Endothelial cell of umbilical vein (primary cell): Measurements from ENCODE around the gene MRGPRF. TPM values are rescaled to one million over a fixed set of nuclear protein-coding genes. Genes with fewer than 3 reads are reported as not detected.

Experiments used
- BruUV-seq: library from RNA; stranded (reverse); fragments of 400-500 nt; replicated peaks from 2 replicates; lab custom pipeline; 2021; lab: Mats Ljungman, UMichigan
- CTCF ChIA-PET: fragments of 300-600, 350-600 bp; sonication (Branson Sonifier 250); formaldehyde crosslinking; loops from one replicate; lab custom pipeline; 2021; ENCODE audit warnings: antibody characterized with exemption, inconsistent platforms; lab: Charles Lee
- POLR2A ChIA-PET: fragments of 300-600, 350-600 bp; sonication (Branson Sonifier 250); formaldehyde crosslinking; loops from one replicate; lab custom pipeline; 2021; ENCODE audit warnings: antibody characterized with exemption, inconsistent platforms; lab: Charles Lee
- DNase-seq: peaks from one replicate; pipeline ENCODE4 v3.0.0-alpha.2; 2011; ENCODE audit warnings: low read depth, low spot score
- FAIRE-seq: peaks from 2 replicates; lab custom pipeline; 2011; peaks lifted over from hg19 to GRCh38; lab: Jason Lieb, UNC
- H2AFZ ChIP-seq: 2 replicates; pipeline ENCODE4 v1.6.0; 2012; ENCODE audit warnings: low read depth, low read length, control low read depth, inconsistent platforms
- H3K27ac ChIP-seq: 2 replicates; pipeline ENCODE4 v1.5.1; 2011; ENCODE audit warnings: low read depth, mild to moderate bottlenecking, control low read depth, low read length, moderate library complexity; ENCODE audit not compliant: insufficient read depth
- H3K27me3 ChIP-seq, 2 experiments: 2 replicates each; pipeline versions ENCODE4 v1.6.0 to v1.6.1; 2011; ENCODE audit warnings: low read length in 2 of 2, mixed read lengths in 1 of 2; ENCODE audit not compliant: control insufficient read depth in 2 of 2, insufficient read depth in 2 of 2
- H3K36me3 ChIP-seq, 2 experiments: 2 replicates in 1 of 2; 3 replicates in 1 of 2; pipeline ENCODE4 v1.5.1; 2011; ENCODE audit warnings: low read length in 2 of 2, mild to moderate bottlenecking in 1 of 2, moderate library complexity in 1 of 2; ENCODE audit not compliant: control insufficient read depth in 2 of 2, insufficient read depth in 2 of 2; ENCODE audit errors: extremely low read depth in 1 of 2
- H3K4me1 ChIP-seq: 3 replicates; pipeline ENCODE4 v1.5.1; 2011; ENCODE audit warnings: mild to moderate bottlenecking, low read length; ENCODE audit not compliant: control insufficient read depth, insufficient read depth; ENCODE audit errors: extremely low read depth
- H3K4me2 ChIP-seq: 2 replicates; pipeline ENCODE4 v1.6.1; 2011; ENCODE audit warnings: low read length, control low read depth, mixed read lengths; ENCODE audit not compliant: insufficient read depth
- H3K4me3 ChIP-seq, 3 experiments: fragments of 200-600 bp in 1 of 3; sonication (generic), shearing (Covaris generic) in 1 of 3; replicated peaks in 1 of 3; 2 replicates each; pipeline ENCODE4 v1.5.1; 2011 to 2016; ENCODE audit warnings: control low read depth in 3 of 3, low read length in 3 of 3, mild to moderate bottlenecking in 2 of 3, inconsistent platforms in 1 of 3, low read depth in 1 of 3, moderate library complexity in 1 of 3; ENCODE audit not compliant: insufficient read depth in 1 of 3
- H3K79me2 ChIP-seq: 2 replicates; pipeline ENCODE4 v1.6.0; 2012; ENCODE audit warnings: low read length, inconsistent platforms; ENCODE audit not compliant: control insufficient read depth, insufficient read depth
- H3K9ac ChIP-seq: replicated peaks from 2 replicates; pipeline ENCODE3; 2011; ENCODE audit warnings: low read length, control low read depth; ENCODE audit not compliant: insufficient read depth; ENCODE audit errors: extremely low read depth
- H3K9me1 ChIP-seq: replicated peaks from 3 replicates; pipeline ENCODE4 v1.6.0; 2011; ENCODE audit warnings: mild to moderate bottlenecking, low read length; ENCODE audit not compliant: control insufficient read depth, insufficient read depth; ENCODE audit errors: extremely low read depth
- H3K9me3 ChIP-seq: replicated peaks from 2 replicates; pipeline ENCODE4 v1.5.1; 2012; ENCODE audit warnings: low read length, inconsistent platforms; ENCODE audit not compliant: control insufficient read depth, insufficient read depth
- H4K20me1 ChIP-seq: replicated peaks from 2 replicates; pipeline ENCODE3; 2011; ENCODE audit warnings: mild to moderate bottlenecking, low read length; ENCODE audit not compliant: control insufficient read depth, insufficient read depth; ENCODE audit errors: extremely low read depth
- CTCF ChIP-seq, 2 donors: IDR thresholded peaks; 1 replicate in 1 of 2; 2 replicates in 1 of 2; pipeline ENCODE4 v1.5.1; 2011; ENCODE audit warnings: low read length in 2 of 2, mild to moderate bottlenecking in 2 of 2, moderate library complexity in 2 of 2, control low read depth in 1 of 2, inconsistent platforms in 1 of 2, low read depth in 1 of 2; ENCODE audit not compliant: insufficient read depth in 1 of 2; ENCODE audit errors: extremely low read depth in 1 of 2
- EZH2 ChIP-seq: IDR thresholded peaks from 2 replicates; pipeline ENCODE4 v1.6.1; 2012; ENCODE audit warnings: borderline replicate concordance, low read depth, mild to moderate bottlenecking, moderate library complexity, low read length, inconsistent platforms; ENCODE audit not compliant: severe bottlenecking
- FOS ChIP-seq: IDR thresholded peaks from 2 replicates; pipeline ENCODE4 v1.6.1; 2011; ENCODE audit warnings: mild to moderate bottlenecking, low read length, moderate library complexity, borderline replicate concordance; ENCODE audit not compliant: insufficient read depth
- GATA2 ChIP-seq: IDR thresholded peaks from 2 replicates; pipeline ENCODE4 v1.7.0; 2011; ENCODE audit warnings: low read depth, mild to moderate bottlenecking, moderate library complexity, mixed read lengths, low read length; ENCODE audit not compliant: insufficient read length, insufficient read depth
- JUN ChIP-seq: IDR thresholded peaks from 2 replicates; pipeline ENCODE4 v1.6.1; 2011; ENCODE audit warnings: borderline replicate concordance, low read depth; ENCODE audit not compliant: insufficient read length, insufficient read depth
- MYC ChIP-seq: IDR thresholded peaks from one replicate; pipeline ENCODE4 v1.6.1; 2011; ENCODE audit warnings: mild to moderate bottlenecking, low read depth, low read length
- POLR2A ChIP-seq: IDR thresholded peaks from 2 replicates; pipeline ENCODE4 v1.6.1; 2012; ENCODE audit warnings: low read depth, mild to moderate bottlenecking, control low read depth, low read length
- POLR2AphosphoS5 ChIP-seq: IDR thresholded peaks from 2 replicates; pipeline ENCODE4 v1.6.1; 2012; ENCODE audit warnings: low read depth, mild to moderate bottlenecking, control low read depth, low read length, moderate library complexity; ENCODE audit not compliant: insufficient read depth
- dilution Hi-C: fragments of 300-500 bp; cut with MboI; formaldehyde crosslinking; loops from one replicate; pipeline ENCODE4 v1.15.0; 2019; ENCODE audit warnings: low sequenced_read_pairs; ENCODE audit not compliant: extremely low pct_ligation_motif_present
- intact Hi-C: fragments of 100-400 bp; cut with micrococcal nuclease; formaldehyde crosslinking; loops from one replicate; pipeline ENCODE4 v1.10.0; 2022
- polyA plus RNA-seq, 4 experiments: library from polyadenylated mRNA; depleted of rRNA in 3 of 4; stranded (reverse) in 3 of 4; unstranded in 1 of 4; fragments of >200 nt; gene quantifications; 2 replicates each; pipeline versions ENCODE4 v1.2.1 to v1.2.3, GENCODE V29; 2011 to 2012; ENCODE audit warnings: missing spikeins in 1 of 4
- total RNA-seq: library from RNA; stranded (reverse); gene quantifications from 2 replicates; pipeline ENCODE4 v1.2.3, GENCODE V29; 2021
- TF ChIP-seq, protein P1 (sequence below): IDR thresholded peaks from 2 replicates; pipeline ENCODE4 v1.6.1; 2011; ENCODE audit not compliant: insufficient read depth, insufficient read length

MRGPRF gene
- total and polyA plus RNA-seq, 2 donors (not counting 3 experiments of a cell fraction or from before 2014, with no cell fraction given): not detected

DNA sequence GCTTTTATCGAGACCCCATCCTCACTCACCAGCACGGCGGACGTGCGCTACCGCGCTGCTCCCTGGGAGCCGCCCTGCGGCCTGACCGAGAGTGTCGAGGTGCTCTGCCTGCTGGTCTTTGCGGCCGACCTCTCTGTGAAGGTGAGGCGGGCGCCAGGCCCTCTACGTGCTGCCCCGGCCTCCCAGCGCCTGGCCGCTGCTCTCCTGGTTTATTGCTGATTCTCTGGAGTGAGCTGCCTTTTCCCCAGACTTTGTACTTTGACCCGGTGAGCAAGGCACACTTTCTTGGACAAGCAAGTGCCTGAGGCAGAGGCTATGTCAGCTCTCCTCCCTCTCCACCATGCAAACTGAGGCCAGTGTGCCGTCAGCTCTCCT lies 42.2 kb upstream of the MRGPRF start:
- Histone ChIP-seq H3K79me2 (peaks cover 13% of the 10 kb centered on the region), H3K4me3 (no peak overlapping the region), H3K36me3 (peaks cover 0 to 11% of the 10 kb centered on the region in 2 experiments), H3K27ac (no peak overlapping the region), H3K27me3 (no peaks in the 10 kb centered on the region), H3K4me2 (no peak overlapping the region), H3K9me3 (no peaks in the 10 kb centered on the region), H3K4me1 (no peaks in the 10 kb centered on the region), H3K9me1 (no peaks in the 10 kb centered on the region), H4K20me1 (no peaks in the 10 kb centered on the region), H2AFZ (no peak overlapping the region), H3K9ac (no peak overlapping the region)
- BruUV-seq: no TSS peak
- intact Hi-C loops: no loop called here
- ChIA-PET POLR2A (no interaction called here), CTCF (no interaction called here)
- dilution Hi-C loops: no loop called here
- no peak for DNase-seq
- FAIRE-seq: no peak
- TF ChIP-seq EZH2 (no peak), JUN (no peak), CTCF (IDR thresholded peaks at IDR 0.05; ENCODE audit: extremely low read depth in 1 of 2, insufficient read depth in 1 of 2, low read depth in 1 of 2, low read length in 2 of 2) (no peak), MYC (no peak)

GRCh38 chr11:69054397-69055211 lies 41.6 kb upstream of the MRGPRF start:
- BruUV-seq: no TSS peak
- Histone ChIP-seq H3K9me3 (no peaks in the 10 kb centered on the region), H3K4me1 (peaks cover 4% of the 10 kb centered on the region), H3K9ac (no peak overlapping the region), H3K27ac (no peak overlapping the region), H3K9me1 (no peaks in the 10 kb centered on the region), H3K4me3 (no peak overlapping the region), H3K4me2 (no peak overlapping the region), H3K79me2 (peaks cover 18% of the 10 kb centered on the region), H3K27me3 (no peaks in the 10 kb centered on the region), H2AFZ (no peak overlapping the region), H3K36me3 (peaks cover 0 to 11% of the 10 kb centered on the region in 2 experiments), H4K20me1 (no peaks in the 10 kb centered on the region)
- ChIA-PET POLR2A (no interaction called here), CTCF (no interaction called here)
- intact Hi-C loops (no loop called here), dilution Hi-C loops (no loop called here)
- DNase-seq (no peak), FAIRE-seq (no peak)
- TF ChIP-seq POLR2AphosphoS5 (no peak), FOS (no peak), MYC (no peak), POLR2A (no peak), GATA2 (no peak), JUN (no peak), CTCF (IDR thresholded peaks at IDR 0.05; ENCODE audit: extremely low read depth in 1 of 2, insufficient read depth in 1 of 2, low read depth in 1 of 2, low read length in 2 of 2) (no peak), EZH2 (no peak)
- TF ChIP-seq, protein P1, sequence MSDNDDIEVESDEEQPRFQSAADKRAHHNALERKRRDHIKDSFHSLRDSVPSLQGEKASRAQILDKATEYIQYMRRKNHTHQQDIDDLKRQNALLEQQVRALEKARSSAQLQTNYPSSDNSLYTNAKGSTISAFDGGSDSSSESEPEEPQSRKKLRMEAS: no peak
